K562 (cell line): Measurements from ENCODE around the gene FMNL3. TPM values are rescaled to one million over a fixed set of nuclear protein-coding genes. Genes with fewer than 3 reads are reported as not detected.

Source experiments
- CAMTA2 ChIP-seq: fragments of 250-450 bp; sonication (Bioruptor Pico); conservative IDR thresholded peaks from 2 replicates; pipeline ENCODE4 v1.5.1; 2022
- CBFA2T3 ChIP-seq: fragments of 450-650 bp; IDR thresholded peaks from 2 replicates; pipeline ENCODE4 v1.6.1; 2017
- CREB1 ChIP-seq, 2 experiments: sonication (generic) in 1 of 2; formaldehyde crosslinking in 1 of 2; IDR thresholded peaks; 2 replicates each; pipeline versions ENCODE4 v1.6.1 to v1.8.0; 2012 to 2022; ENCODE audit warnings: inconsistent platforms in 1 of 2, mild to moderate bottlenecking in 1 of 2, missing genetic modification reagents in 1 of 2, moderate library complexity in 1 of 2
- FOXA1 ChIP-seq: fragments of 450-650 bp; IDR thresholded peaks from 2 replicates; pipeline ENCODE4 v1.6.1; 2016; ENCODE audit warnings: mild to moderate bottlenecking, borderline replicate concordance
- FOXK1 ChIP-seq: sonication (generic); formaldehyde crosslinking; IDR thresholded peaks from 2 replicates; pipeline ENCODE4 v1.8.0; 2022; ENCODE audit warnings: missing genetic modification reagents, mild to moderate bottlenecking, borderline replicate concordance
- GABPA ChIP-seq: fragments of 200-800 bp; sonication (Bioruptor generic); conservative IDR thresholded peaks from 2 replicates; pipeline ENCODE4 v1.6.1; 2016; ENCODE audit warnings: low read depth, missing genetic modification characterization, missing compliant biosample characterization
- IRF2 ChIP-seq: sonication (generic); formaldehyde crosslinking; IDR thresholded peaks from 2 replicates; pipeline ENCODE4 v1.8.1; 2022; ENCODE audit warnings: mild to moderate bottlenecking, missing genetic modification reagents
- LEF1 ChIP-seq: fragments of 450-650 bp; IDR thresholded peaks from 2 replicates; pipeline ENCODE4 v1.6.1; 2016; ENCODE audit warnings: mild to moderate bottlenecking
- MAZ ChIP-seq, 2 experiments: fragments of 450-650 bp in 1 of 2; sonication (generic) in 1 of 2; formaldehyde crosslinking; IDR thresholded peaks in 1 of 2; conservative IDR thresholded peaks in 1 of 2; 2 replicates each; pipeline versions ENCODE4 v1.4.0 to v1.5.0; 2020; ENCODE audit warnings: mild to moderate bottlenecking in 1 of 2, missing genetic modification reagents in 1 of 2
- NONO ChIP-seq, 2 experiments: fragments of 200-400 bp in 1 of 2; fragments of 450-650 bp in 1 of 2; formaldehyde crosslinking in 1 of 2; IDR thresholded peaks; 2 replicates each; pipeline ENCODE4 v1.6.1; 2017; ENCODE audit warnings: low read depth in 2 of 2, mild to moderate bottlenecking in 2 of 2, moderate library complexity in 2 of 2, low read length in 1 of 2
- TEAD1 ChIP-seq, 2 experiments: fragments of 450-650 bp in 1 of 2; sonication (generic) in 1 of 2; formaldehyde crosslinking; IDR thresholded peaks; 2 replicates each; pipeline versions ENCODE4 v1.4.0 to v1.8.0; 2020 to 2022; ENCODE audit warnings: mild to moderate bottlenecking in 2 of 2, missing genetic modification reagents in 1 of 2
- ZBTB43 ChIP-seq: sonication (generic); formaldehyde crosslinking; IDR thresholded peaks from 2 replicates; pipeline ENCODE4 v1.8.0; 2023; ENCODE audit warnings: mild to moderate bottlenecking, missing genetic modification reagents
- ZNF384 ChIP-seq: IDR thresholded peaks from 2 replicates; pipeline ENCODE4 v1.6.1; 2012; ENCODE audit warnings: low read depth, low read length, improper control_type of control experiment
- ZNF589 ChIP-seq: fragments of 200-800 bp; sonication (Bioruptor generic); IDR thresholded peaks from 2 replicates; pipeline ENCODE4 v1.6.1; 2016; ENCODE audit warnings: low read depth, missing genetic modification characterization, missing compliant biosample characterization
- ZNF639 ChIP-seq, 2 experiments: fragments of 200-800 bp in 1 of 2; sonication (Bioruptor generic) in 1 of 2; sonication (generic) in 1 of 2; formaldehyde crosslinking in 1 of 2; IDR thresholded peaks in 1 of 2; conservative IDR thresholded peaks in 1 of 2; 2 replicates each; pipeline versions ENCODE4 v1.5.0 to v1.6.1; 2016 to 2020; ENCODE audit warnings: missing compliant biosample characterization in 1 of 2, missing genetic modification characterization in 1 of 2, missing genetic modification reagents in 1 of 2
- ZNF707 ChIP-seq: fragments of 250-450 bp; sonication (Bioruptor Pico); conservative IDR thresholded peaks from 2 replicates; pipeline ENCODE4 v1.8.0; 2022; ENCODE audit warnings: inconsistent platforms, mild to moderate bottlenecking, moderate library complexity
- polyA plus RNA-seq, 8 experiments: library from polyadenylated mRNA; depleted of rRNA in 4 of 8; stranded (reverse) in 5 of 8; unstranded in 3 of 8; fragments of >200 nt; fragmentation: Nextera tagmentation in 2 of 8; fragmentation: Illumina TruSeq in 1 of 8; extraction: Ambion mirVana in 2 of 8; extraction: Trizol in 1 of 8; gene quantifications; 2 replicates each; pipeline versions ENCODE4 v1.2.1 to v1.2.3, GENCODE V29; 2011 to 2014; ENCODE audit warnings: inconsistent platforms in 1 of 8, missing spikeins in 1 of 8
- total RNA-seq, 7 experiments: library from RNA; depleted of rRNA in 6 of 7; stranded (reverse); fragments of >200 nt in 6 of 7; fragmentation: Illumina TruSeq in 2 of 7; extraction: Trizol in 2 of 7; gene quantifications; 2 replicates each; pipeline versions ENCODE4 v1.2.1 to v1.2.3, GENCODE V29; 2011 to 2021; ENCODE audit warnings: low replicate concordance in 1 of 7
- TF ChIP-seq, protein P1 (sequence below), 2 experiments: fragments of 450-650 bp; conservative IDR thresholded peaks; 2 replicates each; pipeline ENCODE4 v1.6.1; 2017; ENCODE audit warnings: mild to moderate bottlenecking in 2 of 2, moderate library complexity in 2 of 2
- TF ChIP-seq, protein P2 (sequence below): sonication (generic); formaldehyde crosslinking; IDR thresholded peaks from 2 replicates; pipeline ENCODE4 v1.8.0; 2022; ENCODE audit warnings: missing genetic modification reagents, mild to moderate bottlenecking, moderate library complexity, borderline replicate concordance

Gene FMNL3
- total and polyA plus RNA-seq, 9 of the 15 experiments (the other 6 are each of a cell fraction or from before 2014, with no cell fraction given), result 0.49 to 14.4 (median 6.8) TPM

DNA sequence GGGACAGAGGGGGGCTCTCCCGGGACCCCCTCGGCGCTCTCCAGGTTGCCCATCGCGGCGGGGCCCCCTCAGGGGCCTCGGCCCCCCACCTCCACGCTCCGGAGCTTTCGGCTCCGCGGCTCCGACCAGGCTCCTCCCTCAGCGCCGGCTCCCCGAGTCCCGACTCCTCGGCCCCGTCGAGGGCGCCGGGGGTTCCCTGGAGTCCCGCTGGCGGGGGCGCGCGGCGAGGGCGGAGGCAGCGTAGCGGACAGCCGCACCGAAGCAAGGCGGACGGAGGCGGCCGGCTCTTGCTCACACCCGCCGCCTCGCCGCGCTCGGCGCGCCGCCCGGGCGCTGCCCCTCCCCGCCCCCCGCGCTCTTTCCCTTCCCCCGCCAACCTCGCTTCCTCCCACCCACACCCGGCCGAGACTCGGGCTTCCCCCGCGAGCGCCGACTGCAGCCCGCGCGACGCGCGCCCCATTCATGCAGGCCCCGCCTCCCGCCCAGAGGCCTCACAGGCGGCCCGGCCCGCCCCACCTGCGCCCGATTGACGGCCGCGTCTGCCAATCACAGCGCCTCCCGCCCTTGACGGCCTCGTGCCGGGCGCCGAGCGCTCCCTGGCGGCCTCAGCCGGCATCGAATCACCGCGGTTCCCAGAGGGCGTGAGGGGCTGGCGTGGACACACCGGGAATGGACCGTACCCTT lies at the start of gene FMNL3 (continued):
- TF ChIP-seq ZNF639 (CRISPR knock-in tag; conservative IDR thresholded peaks at IDR 0.05 in 1 of 2, IDR thresholded peaks at IDR 0.05 in 1 of 2) (peak in 1 of 2 experiments; percentile 75; a peak in 2 of 4 replicates), FOXA1 (no peak), NONO (IDR thresholded peaks at IDR 0.05; ENCODE audit: low read depth in 2 of 2, low read length in 1 of 2) (peak; percentile 22 to 24; a peak in 2 of 4 replicates), ZNF707 (no peak), ZNF589 (peak; percentile 85; the same call in 1 of the 2 replicates), CAMTA2 (CRISPR knock-in tag) (no peak), GABPA (tag) (peak; percentile 62), TEAD1 (CRISPR knock-in tag; IDR thresholded peaks at IDR 0.05) (peak in 1 of 2 experiments; percentile 93; a peak in 2 of 4 replicates), ZNF384 (no peak), LEF1 (no peak), FOXK1 (0 out of 2 replicates have a peak, but pooled peaks have one; percentile 55), CBFA2T3 (no peak), MAZ (CRISPR knock-in tag; conservative IDR thresholded peaks at IDR 0.05 in 1 of 2, IDR thresholded peaks at IDR 0.05 in 1 of 2) (peak; percentile 83 to 85), ZBTB43 (CRISPR knock-in tag) (peak; percentile 89), CREB1 (IDR thresholded peaks at IDR 0.05) (peak; percentile 44; the same call in 1 of the 2 replicates), CREB1 (CRISPR knock-in tag; IDR thresholded peaks at IDR 0.05) (peak; percentile 90), IRF2 (no peak)
- TF ChIP-seq, protein P1, sequence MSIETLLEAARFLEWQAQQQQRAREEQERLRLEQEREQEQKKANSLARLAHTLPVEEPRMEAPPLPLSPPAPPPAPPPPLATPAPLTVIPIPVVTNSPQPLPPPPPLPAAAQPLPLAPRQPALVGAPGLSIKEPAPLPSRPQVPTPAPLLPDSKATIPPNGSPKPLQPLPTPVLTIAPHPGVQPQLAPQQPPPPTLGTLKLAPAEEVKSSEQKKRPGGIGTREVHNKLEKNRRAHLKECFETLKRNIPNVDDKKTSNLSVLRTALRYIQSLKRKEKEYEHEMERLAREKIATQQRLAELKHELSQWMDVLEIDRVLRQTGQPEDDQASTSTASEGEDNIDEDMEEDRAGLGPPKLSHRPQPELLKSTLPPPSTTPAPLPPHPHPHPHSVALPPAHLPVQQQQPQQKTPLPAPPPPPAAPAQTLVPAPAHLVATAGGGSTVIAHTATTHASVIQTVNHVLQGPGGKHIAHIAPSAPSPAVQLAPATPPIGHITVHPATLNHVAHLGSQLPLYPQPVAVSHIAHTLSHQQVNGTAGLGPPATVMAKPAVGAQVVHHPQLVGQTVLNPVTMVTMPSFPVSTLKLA (conservative IDR thresholded peaks at IDR 0.05), result peak; percentile 50 to 65; a peak in 2 of 4 replicates
- TF ChIP-seq, protein P2, sequence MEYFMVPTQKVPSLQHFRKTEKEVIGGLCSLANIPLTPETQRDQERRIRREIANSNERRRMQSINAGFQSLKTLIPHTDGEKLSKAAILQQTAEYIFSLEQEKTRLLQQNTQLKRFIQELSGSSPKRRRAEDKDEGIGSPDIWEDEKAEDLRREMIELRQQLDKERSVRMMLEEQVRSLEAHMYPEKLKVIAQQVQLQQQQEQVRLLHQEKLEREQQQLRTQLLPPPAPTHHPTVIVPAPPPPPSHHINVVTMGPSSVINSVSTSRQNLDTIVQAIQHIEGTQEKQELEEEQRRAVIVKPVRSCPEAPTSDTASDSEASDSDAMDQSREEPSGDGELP (CRISPR knock-in tag), result peak; percentile 89
